ENCODE measurements around the gene BICC1. TPM values are rescaled to one million over a fixed set of nuclear protein-coding genes. Genes with fewer than 3 reads are reported as not detected.

Gene BICC1
- total RNA-seq, 1 experiment from 2014 or later: 13.9 TPM

DNA sequence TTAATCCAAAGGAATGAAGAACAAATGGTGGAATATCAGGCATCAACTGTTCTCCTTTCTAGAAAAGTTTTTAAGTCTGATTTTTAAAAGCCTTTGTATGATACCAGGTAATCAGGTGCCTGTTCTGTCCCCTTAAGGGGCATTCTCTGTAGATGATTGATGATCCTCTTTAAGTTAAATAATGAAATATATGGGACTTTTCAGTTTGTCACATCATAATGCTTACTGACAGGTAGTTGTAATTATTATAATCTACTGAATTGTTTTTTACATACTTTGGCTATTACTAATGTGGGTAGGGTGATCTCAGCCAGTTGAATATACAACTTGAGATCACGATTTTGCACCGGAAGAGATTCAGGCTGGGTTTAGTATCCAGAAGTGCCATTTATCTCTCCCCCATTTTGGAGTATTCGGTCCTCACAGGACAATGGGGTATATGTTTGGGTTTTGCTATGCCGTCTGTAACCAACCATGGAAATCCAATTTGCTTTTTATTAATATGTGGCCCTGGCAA is 330.2 kb downstream of the BICC1 start:
- Histone ChIP-seq H2AFZ (ENCODE audit: low read length) (no peak overlapping the region), H4K20me1 (ENCODE audit: low read length) (no peaks in the 10 kb centered on the region), H3K79me2 (ENCODE audit: low read length) (no peaks in the 10 kb centered on the region), H3K4me3 (ENCODE audit: low read length) (no peak overlapping the region), H3K36me3 (ENCODE audit: low read depth, low read length) (no peaks in the 10 kb centered on the region), H3K9ac (ENCODE audit: low read length) (no peak overlapping the region), H3K4me1 (ENCODE audit: insufficient read depth, low read length) (no peaks in the 10 kb centered on the region), H3K27me3 (ENCODE audit: low read length) (no peaks in the 10 kb centered on the region), H3K9me2 (replicated peaks; ENCODE audit: low read length) (no peaks in the 10 kb centered on the region), H3K9me3 (ENCODE audit: low read length) (no peaks in the 10 kb centered on the region), H3K27ac (ENCODE audit: low read length) (no peak overlapping the region), H3K4me2 (ENCODE audit: low read length) (no peak overlapping the region), H3F3A (ENCODE audit: low read length, unreplicated experiment) (no peaks in the 10 kb centered on the region)
- BruUV-seq (replicated peaks): no TSS peak
- intact Hi-C loops (cut with micrococcal nuclease): no loop called here
- POLR2A ChIA-PET (ENCODE audit: unreplicated experiment): no interaction called here
- TF ChIP-seq EZH2phosphoT487 (IDR thresholded peaks at IDR 0.05; ENCODE audit: borderline replicate concordance, low read length): no peak
- TF ChIP-seq EZH2 (IDR thresholded peaks at IDR 0.05; ENCODE audit: low read length, unreplicated experiment): no peak
- TF ChIP-seq, protein P1, sequence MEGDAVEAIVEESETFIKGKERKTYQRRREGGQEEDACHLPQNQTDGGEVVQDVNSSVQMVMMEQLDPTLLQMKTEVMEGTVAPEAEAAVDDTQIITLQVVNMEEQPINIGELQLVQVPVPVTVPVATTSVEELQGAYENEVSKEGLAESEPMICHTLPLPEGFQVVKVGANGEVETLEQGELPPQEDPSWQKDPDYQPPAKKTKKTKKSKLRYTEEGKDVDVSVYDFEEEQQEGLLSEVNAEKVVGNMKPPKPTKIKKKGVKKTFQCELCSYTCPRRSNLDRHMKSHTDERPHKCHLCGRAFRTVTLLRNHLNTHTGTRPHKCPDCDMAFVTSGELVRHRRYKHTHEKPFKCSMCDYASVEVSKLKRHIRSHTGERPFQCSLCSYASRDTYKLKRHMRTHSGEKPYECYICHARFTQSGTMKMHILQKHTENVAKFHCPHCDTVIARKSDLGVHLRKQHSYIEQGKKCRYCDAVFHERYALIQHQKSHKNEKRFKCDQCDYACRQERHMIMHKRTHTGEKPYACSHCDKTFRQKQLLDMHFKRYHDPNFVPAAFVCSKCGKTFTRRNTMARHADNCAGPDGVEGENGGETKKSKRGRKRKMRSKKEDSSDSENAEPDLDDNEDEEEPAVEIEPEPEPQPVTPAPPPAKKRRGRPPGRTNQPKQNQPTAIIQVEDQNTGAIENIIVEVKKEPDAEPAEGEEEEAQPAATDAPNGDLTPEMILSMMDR (conservative IDR thresholded peaks at IDR 0.05; ENCODE audit: low read depth, low read length): no peak
- DNase-seq: no peak
- ATAC-seq: no peak
- CTCF ChIA-PET: no interaction called here

DNA sequence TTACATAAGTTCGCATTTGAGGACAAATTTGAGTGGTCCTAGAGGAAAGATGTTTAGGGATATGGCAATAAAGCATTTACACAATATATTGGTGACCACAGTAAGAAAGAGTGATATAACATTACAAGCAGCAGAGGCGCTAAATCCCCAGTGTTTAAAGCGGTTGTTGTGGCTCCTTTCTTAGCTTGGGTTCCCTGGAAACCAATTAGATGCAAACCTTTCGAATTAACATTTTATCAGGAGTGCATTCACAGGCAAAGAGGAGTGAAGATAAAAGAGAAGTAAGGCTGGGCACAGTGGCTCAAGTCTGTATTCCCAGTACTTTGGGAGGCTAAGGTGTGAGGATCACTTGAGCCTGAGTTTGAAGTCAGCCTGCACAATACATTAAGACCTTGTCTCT is 331.1 kb downstream of the BICC1 start:
- CTCF ChIA-PET: no interaction called here

GRCh38 chr10:58844680-58845079 is 332.0 kb downstream of the BICC1 start:
- Histone ChIP-seq H3K27me3 (ENCODE audit: low read length) (no peaks in the 10 kb centered on the region), H3K4me1 (ENCODE audit: insufficient read depth, low read length) (no peaks in the 10 kb centered on the region), H3K9ac (ENCODE audit: low read length) (no peak overlapping the region), H3K4me2 (ENCODE audit: low read length) (no peak overlapping the region), H3F3A (ENCODE audit: low read length, unreplicated experiment) (no peaks in the 10 kb centered on the region), H3K9me2 (replicated peaks; ENCODE audit: low read length) (no peaks in the 10 kb centered on the region), H2AFZ (ENCODE audit: low read length) (no peak overlapping the region), H3K27ac (ENCODE audit: low read length) (no peak overlapping the region), H3K4me3 (ENCODE audit: low read length) (no peak overlapping the region), H4K20me1 (ENCODE audit: low read length) (no peaks in the 10 kb centered on the region), H3K36me3 (ENCODE audit: low read depth, low read length) (no peaks in the 10 kb centered on the region), H3K79me2 (ENCODE audit: low read length) (no peaks in the 10 kb centered on the region), H3K9me3 (ENCODE audit: low read length) (no peaks in the 10 kb centered on the region)
- POLR2A ChIA-PET (ENCODE audit: unreplicated experiment): no interaction called here
- no peak for DNase-seq
- CTCF ChIA-PET: no interaction called here
- BruUV-seq (replicated peaks): no TSS peak
- TF ChIP-seq EZH2 (IDR thresholded peaks at IDR 0.05; ENCODE audit: low read length, unreplicated experiment): no peak
- TF ChIP-seq EZH2phosphoT487 (IDR thresholded peaks at IDR 0.05; ENCODE audit: borderline replicate concordance, low read length): no peak
- TF ChIP-seq, protein P1 (conservative IDR thresholded peaks at IDR 0.05; ENCODE audit: low read depth, low read length): no peak
- ATAC-seq: no peak
- intact Hi-C loops (cut with micrococcal nuclease): no loop called here

More for the DNA sequence above, 331.1 kb downstream of the BICC1 start:
- no peaks in the 10 kb centered on the region for H3K79me2 ChIP-seq (ENCODE audit: low read length)
- DNase-seq (no peak), ATAC-seq (no peak)
- no peaks in the 10 kb centered on the region for H4K20me1 ChIP-seq (ENCODE audit: low read length)
- H3K27me3 ChIP-seq (ENCODE audit: low read length): no peaks in the 10 kb centered on the region
- intact Hi-C loops (cut with micrococcal nuclease): no loop called here
- H3K9ac ChIP-seq (ENCODE audit: low read length): no peak overlapping the region
- H3K9me3 ChIP-seq (ENCODE audit: low read length): no peaks in the 10 kb centered on the region
- no peak overlapping the region for H3K27ac ChIP-seq (ENCODE audit: low read length)
- no peak overlapping the region for H2AFZ ChIP-seq (ENCODE audit: low read length)
- no peaks in the 10 kb centered on the region for H3F3A ChIP-seq (ENCODE audit: low read length, unreplicated experiment)
- H3K4me1 ChIP-seq (ENCODE audit: insufficient read depth, low read length): no peaks in the 10 kb centered on the region
- TF ChIP-seq, protein P1 (conservative IDR thresholded peaks at IDR 0.05; ENCODE audit: low read depth, low read length): no peak
- TF ChIP-seq EZH2 (IDR thresholded peaks at IDR 0.05; ENCODE audit: low read length, unreplicated experiment) (no peak), EZH2phosphoT487 (IDR thresholded peaks at IDR 0.05; ENCODE audit: borderline replicate concordance, low read length) (no peak)
- no peak overlapping the region for H3K4me2 ChIP-seq (ENCODE audit: low read length)
- POLR2A ChIA-PET (ENCODE audit: unreplicated experiment): no interaction called here
- no peak overlapping the region for H3K4me3 ChIP-seq (ENCODE audit: low read length)
- no TSS peak for BruUV-seq (replicated peaks)
- H3K9me2 ChIP-seq (replicated peaks; ENCODE audit: low read length): no peaks in the 10 kb centered on the region
- no peaks in the 10 kb centered on the region for H3K36me3 ChIP-seq (ENCODE audit: low read depth, low read length)

Measured in PC-3 (cell line).